Hepatocyte (in vitro differentiated cells): Measurements from ENCODE around the gene UBE3C. TPM values are rescaled to one million over a fixed set of nuclear protein-coding genes. Genes with fewer than 3 reads are reported as not detected.

Source experiments
- DNase-seq: peaks from one replicate; pipeline ENCODE4 v3.0.0-alpha.2; 2016; ENCODE audit warnings: low spot score
- H2AFZ ChIP-seq: fragments of 200-600 bp; sonication (generic); 2 replicates; pipeline ENCODE4 v1.6.0; 2016; ENCODE audit warnings: antibody characterized with exemption, mild to moderate bottlenecking
- H3K27ac ChIP-seq: fragments of 200-600 bp; sonication (generic); 2 replicates; pipeline ENCODE4 v1.5.1; 2016; ENCODE audit warnings: mild to moderate bottlenecking
- H3K27me3 ChIP-seq: fragments of 200-600 bp; sonication (generic); 2 replicates; pipeline ENCODE4 v1.6.1; 2016
- H3K36me3 ChIP-seq: fragments of 200-600 bp; sonication (generic); replicated peaks from 2 replicates; pipeline ENCODE4 v1.5.1; 2016; ENCODE audit warnings: low read depth; ENCODE audit not compliant: insufficient read depth
- H3K4me1 ChIP-seq: fragments of 200-600 bp; sonication (generic); 2 replicates; pipeline ENCODE4 v1.5.1; 2016; ENCODE audit warnings: mild to moderate bottlenecking, moderate library complexity; ENCODE audit not compliant: insufficient read depth
- H3K4me2 ChIP-seq: fragments of 200-600 bp; sonication (generic); 2 replicates; pipeline ENCODE4 v1.6.0; 2016
- H3K4me3 ChIP-seq: fragments of 200-600 bp; sonication (generic); 2 replicates; pipeline ENCODE4 v1.5.1; 2016; ENCODE audit warnings: mild to moderate bottlenecking
- H3K79me2 ChIP-seq: fragments of 200-600 bp; sonication (generic); 2 replicates; pipeline ENCODE4 v1.6.0; 2017; ENCODE audit warnings: mild to moderate bottlenecking
- H3K9me2 ChIP-seq: fragments of 200-600 bp; sonication (generic); replicated peaks from 2 replicates; pipeline ENCODE4 v1.6.0; 2017; ENCODE audit warnings: mild to moderate bottlenecking; ENCODE audit not compliant: insufficient read depth
- H3K9me3 ChIP-seq: fragments of 200-600 bp; sonication (generic); 2 replicates; pipeline ENCODE4 v1.5.1; 2016; ENCODE audit warnings: low read depth, mild to moderate bottlenecking
- H4K20me1 ChIP-seq: fragments of 200-600 bp; sonication (generic); 2 replicates; pipeline ENCODE4 v1.6.0; 2016; ENCODE audit warnings: mild to moderate bottlenecking; ENCODE audit not compliant: insufficient read depth, poor library complexity, severe bottlenecking
- CTCF ChIP-seq: fragments of 200-600 bp; sonication (generic); IDR thresholded peaks from 2 replicates; pipeline ENCODE4 v1.5.1; 2016; ENCODE audit warnings: antibody characterized with exemption, mild to moderate bottlenecking; ENCODE audit not compliant: poor library complexity
- EZH2 ChIP-seq: fragments of 200-600 bp; sonication (generic); IDR thresholded peaks from 2 replicates; pipeline ENCODE4 v1.6.1; 2016; ENCODE audit warnings: antibody characterized with exemption, mild to moderate bottlenecking, borderline replicate concordance
- EZH2phosphoT487 ChIP-seq: fragments of 200-600 bp; sonication (generic); IDR thresholded peaks from one replicate; pipeline ENCODE4 v1.6.1; 2018; ENCODE audit warnings: antibody characterized with exemption, mild to moderate bottlenecking, low read depth, moderate library complexity; ENCODE audit not compliant: unreplicated experiment, severe bottlenecking
- WGBS: methylation state at CpG from one replicate; pipeline ENCODE4 v1.1.6; 2016; ENCODE audit warnings: low lambda C conversion rate; ENCODE audit errors: missing lambda C conversion rate; 5-methylcytosine and 5-hydroxymethylcytosine counted together
- polyA plus RNA-seq: library from polyadenylated mRNA; unstranded; fragments of >200 nt; fragmentation: Nextera tagmentation; extraction: Ambion mirVana; gene quantifications from 2 replicates; pipeline ENCODE4 v1.2.1, GENCODE V29; 2016
- total RNA-seq: library from RNA; depleted of rRNA; stranded (reverse); fragments of >200 nt; gene quantifications from 2 replicates; pipeline ENCODE4 v1.2.3, GENCODE V29; 2014

The UBE3C gene
- total and polyA plus RNA-seq, 2 experiments from 2014 or later = 24.6 to 72.6 TPM

- no peak for DNase-seq
- WGBS = 53% methylated on average over 1 of the region's 1 CpG
- Histone ChIP-seq H3K36me3 (no peaks in the 10 kb centered on the region), H4K20me1 (peaks cover 20% of the 10 kb centered on the region), H3K79me2 (peaks cover 87% of the 10 kb centered on the region), H3K9me3 (no peaks in the 10 kb centered on the region), H3K4me3 (no peak overlapping the region), H3K27me3 (no peaks in the 10 kb centered on the region), H3K27ac (no peak overlapping the region), H2AFZ (no peak overlapping the region), H3K4me1 (no peaks in the 10 kb centered on the region), H3K4me2 (no peak overlapping the region), H3K9me2 (no peaks in the 10 kb centered on the region)
- TF ChIP-seq EZH2phosphoT487 = no peak
- TF ChIP-seq EZH2 = no peak
- TF ChIP-seq CTCF = no peak
Measured at GRCh38 chr7:157165987-157166386, 27.3 kb downstream of the UBE3C start.

GRCh38 chr7:157168571-157168970 is 29.8 kb downstream of the UBE3C start:
- Histone ChIP-seq H3K9me3 (no peaks in the 10 kb centered on the region), H3K79me2 (peaks cover 68% of the 10 kb centered on the region), H3K4me3 (no peak overlapping the region), H3K4me2 (no peak overlapping the region), H3K36me3 (no peaks in the 10 kb centered on the region), H3K27ac (no peak overlapping the region), H4K20me1 (peaks cover 9% of the 10 kb centered on the region), H2AFZ (no peak overlapping the region), H3K9me2 (no peaks in the 10 kb centered on the region), H3K27me3 (no peaks in the 10 kb centered on the region), H3K4me1 (no peaks in the 10 kb centered on the region)
- DNase-seq = no peak
- TF ChIP-seq EZH2phosphoT487 = no peak
- TF ChIP-seq CTCF = no peak
- no peak for TF ChIP-seq EZH2
- WGBS = 93% methylated on average over 5 of the region's 5 CpGs

GRCh38 chr7:157176771-157177170 is 38.0 kb downstream of the UBE3C start:
- no peak for DNase-seq
- Histone ChIP-seq H3K27me3 (no peaks in the 10 kb centered on the region), H3K4me1 (no peaks in the 10 kb centered on the region), H3K9me2 (no peaks in the 10 kb centered on the region), H3K4me2 (no peak overlapping the region), H3K36me3 (no peaks in the 10 kb centered on the region), H4K20me1 (no peaks in the 10 kb centered on the region), H3K79me2 (peaks cover 14% of the 10 kb centered on the region), H3K4me3 (no peak overlapping the region), H3K27ac (no peak overlapping the region), H2AFZ (no peak overlapping the region), H3K9me3 (no peaks in the 10 kb centered on the region)
- TF ChIP-seq CTCF (no peak), EZH2phosphoT487 (no peak), EZH2 (no peak)
- WGBS = 96% methylated on average over 4 of the region's 4 CpGs
